Panc1 (cell line): ENCODE results near the gene VIM. TPM values are rescaled to one million over a fixed set of nuclear protein-coding genes. Genes with fewer than 3 reads are reported as not detected.
"Not testable (repeated sequence)": the region's sequence is repeated elsewhere in the genome, so short reads cannot be mapped to it uniquely, and the experiment has no call there.

Experiments used
- ATAC-seq: fragments of 200-7000 bp; cut with Tn5 transposase; 2 replicates; pipeline ENCODE4 v1.9.1; 2020; ENCODE audit warnings: mild to moderate bottlenecking, moderate library complexity
- BruUV-seq: library from RNA; stranded (reverse); fragments of 400-500 nt; replicated peaks from 2 replicates; lab custom pipeline; 2021; lab: Mats Ljungman, UMichigan
- CTCF ChIA-PET: fragments of 300-600 bp; sonication (Branson Sonifier 250); formaldehyde crosslinking; loops from one replicate; lab custom pipeline; 2022; ENCODE audit warnings: antibody characterized with exemption; lab: Charles Lee
- POLR2A ChIA-PET: fragments of 300-600 bp; sonication (Branson Sonifier 250); formaldehyde crosslinking; loops from one replicate; lab custom pipeline; 2022; ENCODE audit warnings: antibody characterized with exemption; lab: Charles Lee
- DNase-seq: peaks from one replicate; pipeline ENCODE4 v3.0.0-alpha.2; 2010; ENCODE audit warnings: low read depth, low spot score
- H3K27ac ChIP-seq: 2 replicates; pipeline ENCODE4 v1.5.1; 2011; ENCODE audit warnings: mild to moderate bottlenecking, low read length, inconsistent platforms
- H3K27me3 ChIP-seq: fragments of 200-500 bp; sonication (Bioruptor generic); 2 replicates; pipeline ENCODE4 v1.6.0; 2014; ENCODE audit warnings: low read length, inconsistent platforms; ENCODE audit not compliant: control insufficient read depth, insufficient read depth
- H3K36me3 ChIP-seq: fragments of 200-500 bp; sonication (Bioruptor generic); 2 replicates; pipeline ENCODE4 v1.5.1; 2014; ENCODE audit warnings: inconsistent platforms, mild to moderate bottlenecking, low read length, moderate library complexity; ENCODE audit not compliant: control insufficient read depth, insufficient read depth
- H3K4me1 ChIP-seq: 2 replicates; pipeline ENCODE4 v1.5.1; 2011; ENCODE audit warnings: inconsistent platforms, mild to moderate bottlenecking, low read length, moderate library complexity; ENCODE audit not compliant: control insufficient read depth, insufficient read depth
- H3K4me3 ChIP-seq, 2 experiments: 2 replicates each; pipeline ENCODE4 v1.5.1; 2011 to 2012; ENCODE audit warnings: low read depth in 2 of 2, low read length in 2 of 2, mild to moderate bottlenecking in 2 of 2, inconsistent platforms in 1 of 2, moderate library complexity in 1 of 2
- H3K9me3 ChIP-seq: fragments of 200-500 bp; sonication (Bioruptor generic); 2 replicates; pipeline ENCODE4 v1.5.1; 2014; ENCODE audit warnings: low read depth, mild to moderate bottlenecking, inconsistent platforms, low read length, moderate library complexity; ENCODE audit not compliant: control insufficient read depth, insufficient read depth
- CTCF ChIP-seq: fragments of 450-650 bp; IDR thresholded peaks from 2 replicates; pipeline ENCODE4 v1.5.1; 2017; ENCODE audit warnings: mild to moderate bottlenecking
- POLR2AphosphoS5 ChIP-seq: IDR thresholded peaks from 2 replicates; pipeline ENCODE4 v1.6.1; 2012; ENCODE audit warnings: mild to moderate bottlenecking, low read depth, low read length, moderate library complexity
- REST ChIP-seq, 2 experiments: IDR thresholded peaks; 2 replicates each; pipeline ENCODE4 v1.6.1; 2011 to 2012; ENCODE audit warnings: low read depth in 2 of 2, control low read depth in 1 of 2, low read length in 1 of 2, mild to moderate bottlenecking in 1 of 2, moderate library complexity in 1 of 2; ENCODE audit not compliant: insufficient read depth in 1 of 2
- SIN3A ChIP-seq: IDR thresholded peaks from 2 replicates; pipeline ENCODE4 v1.6.1; 2012; ENCODE audit warnings: low read depth, mild to moderate bottlenecking, low read length, moderate library complexity, borderline replicate concordance; ENCODE audit not compliant: insufficient read depth
- TCF7L2 ChIP-seq: IDR thresholded peaks from 2 replicates; pipeline ENCODE4 v1.6.1; 2011; ENCODE audit warnings: mild to moderate bottlenecking, low read depth, low read length, inconsistent platforms
- in situ Hi-C: cut with HindIII; loops from 2 replicates; pipeline ENCODE4 v1.10.0; 2016; ENCODE audit warnings: low sequenced_read_pairs, low pct_unique_long_range_greater_than_20kb
- intact Hi-C: fragments of 100-400 bp; cut with micrococcal nuclease; formaldehyde crosslinking; loops from one replicate; pipeline ENCODE4 v1.10.0; 2022; ENCODE audit not compliant: unreplicated experiment
- total RNA-seq: library from RNA; stranded (reverse); gene quantifications from one replicate; pipeline ENCODE4 v1.2.1, GENCODE V29; 2021; ENCODE audit not compliant: unreplicated experiment

VIM gene
- total RNA-seq, 1 experiment from 2014 or later = 3,436 TPM

- CTCF ChIA-PET = no interaction called here
- peak; percentile 50; the same call in 1 of the 2 replicates for TF ChIP-seq CTCF
- TF ChIP-seq TCF7L2 = no peak
- TF ChIP-seq REST (IDR thresholded peaks at IDR 0.05; ENCODE audit: insufficient read depth in 1 of 2, low read depth in 2 of 2, low read length in 1 of 2) = no peak
These were observed 21.8 kb downstream of the VIM start for GRCh38 chr10:17249820-17250219.

GRCh38 chr10:17250736-17251135, 22.7 kb downstream of the VIM start:
- no peaks in the 10 kb centered on the region for H3K27me3 ChIP-seq
- no TSS peak for BruUV-seq
- DNase-seq (no peak), ATAC-seq (no peak)
- H3K4me1 ChIP-seq = no peaks in the 10 kb centered on the region
- no peaks in the 10 kb centered on the region for H3K36me3 ChIP-seq
- CTCF ChIA-PET = interaction anchor here (0.5 kb wide), 1 partner anchor 228 kb away, joined by 6 read pairs; no protein-coding TSS in a partner anchor
- POLR2A ChIA-PET = no interaction called here
- intact Hi-C loops (no loop called here), in situ Hi-C loops (no loop called here)
- peaks cover 10% of the 10 kb centered on the region; the same call in 1 of the 2 replicates for H3K9me3 ChIP-seq
- TF ChIP-seq REST (IDR thresholded peaks at IDR 0.05; ENCODE audit: insufficient read depth in 1 of 2, low read depth in 2 of 2, low read length in 1 of 2) (no peak), SIN3A (no peak), TCF7L2 (no peak), POLR2AphosphoS5 (no peak), CTCF (no peak)
- H3K27ac ChIP-seq = no peak overlapping the region
- no peak overlapping the region for H3K4me3 ChIP-seq

More at GRCh38 chr10:17249820-17250219, 21.8 kb downstream of the VIM start:
- no peak overlapping the region for H3K4me3 ChIP-seq
- H3K4me1 ChIP-seq = no peaks in the 10 kb centered on the region
- no TSS peak for BruUV-seq
- peaks cover 6% of the 10 kb centered on the region; the same call in 1 of the 2 replicates for H3K9me3 ChIP-seq
- POLR2A ChIA-PET = no interaction called here
- H3K27ac ChIP-seq = 0 out of 2 replicates have a peak overlapping the region, but pooled peaks have one; percentile 39
- in situ Hi-C loops = no loop called here
- ATAC-seq (peak; percentile 68; the same call in 1 of the 2 replicates), DNase-seq (no peak)
- intact Hi-C loops = no loop called here
- no peaks in the 10 kb centered on the region for H3K27me3 ChIP-seq
- H3K36me3 ChIP-seq = no peaks in the 10 kb centered on the region

GRCh38 chr10:17254543-17255050, 26.6 kb downstream of the VIM start:
- CTCF ChIA-PET, H3K27ac ChIP-seq, DNase-seq, H3K36me3 ChIP-seq, H3K4me1 ChIP-seq, H3K9me3 ChIP-seq, POLR2A ChIA-PET, H3K27me3 ChIP-seq, ATAC-seq, BruUV-seq, H3K4me3 ChIP-seq, in situ Hi-C loops: not testable (repeated sequence)
- intact Hi-C loops = loop anchor here (5.0 kb wide), 2 partner anchors 412 to 427 kb away; no protein-coding TSS in a partner anchor
